Pancreas (tissue), 10 donors: Measurements from ENCODE around the gene PSIP1. TPM values are rescaled to one million over a fixed set of nuclear protein-coding genes. Genes with fewer than 3 reads are reported as not detected.
"Not testable (repeated sequence)": the region's sequence is repeated elsewhere in the genome, so short reads cannot be mapped to it uniquely, and the experiment has no call there.

Source experiments
- ATAC-seq, 4 donors: fragments of 200-7000 bp; cut with Tn5 transposase; one replicate each; pipeline versions ENCODE4 v1.8.0 to v1.9.1; 2020; ENCODE audit warnings: mild to moderate bottlenecking in 4 of 4, moderate library complexity in 4 of 4
- DNase-seq, 6 donors: peaks; one replicate each; pipeline ENCODE4 v3.0.0-alpha.2; 2020
- FAIRE-seq: peaks from 2 replicates; lab custom pipeline; 2012; peaks lifted over from hg19 to GRCh38; lab: Jason Lieb, UNC
- H3K27ac ChIP-seq, 4 donors: fragments of 200-600 bp; sonication (generic); 1 replicate in 3 of 4; 2 replicates in 1 of 4; pipeline versions ENCODE4 v1.5.0 to v1.8.0; 2020
- H3K27me3 ChIP-seq, 4 donors: fragments of 200-600 bp; one replicate each; pipeline ENCODE4 v1.8.0; 2021
- H3K36me3 ChIP-seq, 3 donors: fragments of 200-600 bp; sonication (generic) in 1 of 3; one replicate each; pipeline versions ENCODE4 v1.5.0 to v1.8.0; 2020 to 2021
- H3K4me1 ChIP-seq, 3 donors: fragments of 200-600 bp; one replicate each; pipeline ENCODE4 v1.8.0; 2021
- H3K4me3 ChIP-seq, 4 donors: fragments of 200-600 bp; sonication (generic) in 2 of 4; one replicate each; pipeline versions ENCODE4 v1.5.0 to v1.8.0; 2020 to 2021
- H3K9me3 ChIP-seq, 4 donors: fragments of 200-600 bp; one replicate each; pipeline ENCODE4 v1.8.0; 2021
- CTCF ChIP-seq, 4 donors: fragments of 200-600 bp; sonication (generic) in 3 of 4; IDR thresholded peaks; one replicate each; pipeline versions ENCODE4 v1.5.0 to v1.8.0; 2021; ENCODE audit warnings: antibody characterized with exemption in 4 of 4
- WGBS, 2 donors: extraction: QIAGEN DNeasy Blood & Tissue Kit; methylation state at CpG; one replicate each; pipeline ENCODE4 v1.1.7; 2013; 5-methylcytosine and 5-hydroxymethylcytosine counted together
- intact Hi-C, 3 donors: fragments of 100-400 bp; cut with DNase I; formaldehyde crosslinking; loops; one replicate each; pipeline versions ENCODE4 v1.11.1 to v1.14.2; 2022
- polyA plus RNA-seq, 2 donors: library from polyadenylated mRNA; stranded (reverse); fragments of 200-250 nt; gene quantifications; one replicate each; pipeline ENCODE4 v1.2.3, GENCODE V29; 2013
- total RNA-seq, 6 donors: library from RNA; stranded (reverse); fragmentation: NEBNext Ultra II Directional in 4 of 6; extraction: Animal tissue kit (Norgen Biotek cat#: 25700) in 4 of 6; gene quantifications; one replicate each; pipeline versions ENCODE4 v1.2.1 to v1.2.4, GENCODE V29; 2021 to 2023
- donor health status: healthy with polysubstance abuse.
- donor health status: DM: no; HTN: no; CAD: no; lungs with moderate emphysema.
- donor health status: DM: no; HTN: no; CAD: no.
- donor health status: control.
- donor health status: control.
- donor health status: Bipolar disorder and iron deficiency.
- donor health status: DM: yes; HTN: yes; CAD: no.
- donor health status: DM: no; HTN: no; CAD: no.
- donor health status: DM: no; HTN: no; CAD: no.
- donor health status: DM: yes; HTN: yes; CAD: no.

PSIP1 gene
- total and polyA plus RNA-seq, 8 donors: 9.0 to 18.9 (median 11.2) TPM

GRCh38 chr9:15433661-15434060 is 77.1 kb downstream of the PSIP1 start:
- Histone ChIP-seq H3K27me3 (no peaks in the 10 kb centered on the region), H3K36me3 (no peaks in the 10 kb centered on the region), H3K4me1 (peaks cover 0 to 12% (median 3%) of the 10 kb centered on the region in 3 donors), H3K27ac (no peak overlapping the region), H3K4me3 (no peak overlapping the region), H3K9me3 (no peaks in the 10 kb centered on the region)
- WGBS, 2 donors: 94 to 96% methylated on average over 3 of the region's 3 CpGs
- DNase-seq: no peak
- TF ChIP-seq CTCF (IDR thresholded peaks at IDR 0.05): no peak
- FAIRE-seq: no peak
- ATAC-seq: no peak
- intact Hi-C loops: no loop called here

GRCh38 chr9:15433191-15433590 is 77.6 kb downstream of the PSIP1 start:
- DNase-seq: no peak
- Histone ChIP-seq H3K36me3 (no peaks in the 10 kb centered on the region), H3K9me3 (no peaks in the 10 kb centered on the region), H3K27ac (no peak overlapping the region), H3K27me3 (no peaks in the 10 kb centered on the region), H3K4me1 (peaks cover 0 to 12% (median 3%) of the 10 kb centered on the region in 3 donors), H3K4me3 (no peak overlapping the region)
- ATAC-seq: no peak
- intact Hi-C loops: no loop called here
- peak; percentile 59 for FAIRE-seq
- no peak for TF ChIP-seq CTCF (IDR thresholded peaks at IDR 0.05)
- WGBS, 2 donors: 77 to 78% methylated on average over 4 of the region's 4 CpGs

GRCh38 chr9:15430920-15431844 is 79.6 kb downstream of the PSIP1 start:
- Histone ChIP-seq H3K4me1 (peaks cover 0 to 18% (median 0%) of the 10 kb centered on the region in 3 donors), H3K9me3 (no peaks in the 10 kb centered on the region), H3K36me3 (no peaks in the 10 kb centered on the region), H3K27ac (peak overlapping the region in 1 of 4 donors; percentile 13), H3K4me3 (no peak overlapping the region), H3K27me3 (no peaks in the 10 kb centered on the region)
- no peak for FAIRE-seq
- no peak for DNase-seq
- ATAC-seq: peak; percentile 28 to 82 (median 78)
- WGBS, 2 donors: 51 to 57% methylated on average over 5 of the region's 5 CpGs
- no peak for TF ChIP-seq CTCF (IDR thresholded peaks at IDR 0.05)
- intact Hi-C loops: no loop called here

- not testable (repeated sequence) for H3K9me3 ChIP-seq, H3K4me3 ChIP-seq, H3K36me3 ChIP-seq, H3K27me3 ChIP-seq, H3K27ac ChIP-seq, ATAC-seq, DNase-seq, FAIRE-seq
- WGBS, 2 donors: 96% methylated on average over 7 of the region's 7 CpGs
- H3K4me1 ChIP-seq: peaks cover 0 to 34% (median 12%) of the 10 kb centered on the region in 3 donors
- intact Hi-C loops: loop anchor here in 1 of 3 donors (10.0 kb wide), 1 partner anchor 143 kb away; no protein-coding TSS in a partner anchor
Measured at GRCh38 chr9:15427702-15428101, 83.1 kb downstream of the PSIP1 start.

GRCh38 chr9:15426019-15426418 is 84.8 kb downstream of the PSIP1 start:
- ATAC-seq (no peak), DNase-seq (no peak), FAIRE-seq (no peak)
- Histone ChIP-seq H3K9me3 (no peaks in the 10 kb centered on the region), H3K27me3 (no peaks in the 10 kb centered on the region), H3K4me1 (peaks cover 0 to 29% (median 16%) of the 10 kb centered on the region in 3 donors), H3K27ac (no peak overlapping the region), H3K4me3 (no peak overlapping the region), H3K36me3 (no peaks in the 10 kb centered on the region)
- WGBS, 2 donors: 81 to 83% methylated on average over 8 of the region's 8 CpGs
- no peak for TF ChIP-seq CTCF (IDR thresholded peaks at IDR 0.05)
- intact Hi-C loops: loop anchor here in 1 of 3 donors (10.0 kb wide), 1 partner anchor 141 kb away; no protein-coding TSS in a partner anchor
